ENCODE results near the gene PER1.
"Not testable (repeated sequence)": the region's sequence is repeated elsewhere in the genome, so short reads cannot be mapped to it uniquely, and the experiment has no call there.

Gene PER1

GRCh38 chr17:8118769-8119580 is 33.2 kb downstream of the PER1 start:
- FAIRE-seq: no peak

- FAIRE-seq: no peak
Observed at GRCh38 chr17:8117980-8118768, 34.0 kb downstream of the PER1 start, which contains the start of gene ALOXE3. TSS of gene ALOXE3 (minus strand) at chr17:8118514. CDS start at chr17:8117990, 524 bp downstream.

GRCh38 chr17:8117367-8117979 is 34.7 kb downstream of the PER1 start:
- FAIRE-seq: no peak

- no peak for FAIRE-seq
Observed at GRCh38 chr17:8116776-8117175, 35.4 kb downstream of the PER1 start.

- no peak for FAIRE-seq
Observed at GRCh38 chr17:8110907-8111306, 41.3 kb downstream of the PER1 start.

- no peak for FAIRE-seq
Observed at GRCh38 chr17:8110456-8110804, 41.8 kb downstream of the PER1 start.

GRCh38 chr17:8109661-8110455 is 42.3 kb downstream of the PER1 start:
- no peak for FAIRE-seq

- FAIRE-seq: no peak
Observed at GRCh38 chr17:8108972-8109660, 43.1 kb downstream of the PER1 start.

- FAIRE-seq: not testable (repeated sequence)
Observed at GRCh38 chr17:8106980-8107379, 45.2 kb downstream of the PER1 start.

GRCh38 chr17:8105957-8106398 is 46.2 kb downstream of the PER1 start:
- FAIRE-seq: no peak

GRCh38 chr17:8104911-8105310 is 47.3 kb downstream of the PER1 start:
- no peak for FAIRE-seq

GRCh38 chr17:8103549-8103948 is 48.7 kb downstream of the PER1 start:
- no peak for FAIRE-seq

GRCh38 chr17:8101721-8102120 is 50.5 kb downstream of the PER1 start:
- no peak for FAIRE-seq

GRCh38 chr17:8100763-8101162 is 51.4 kb downstream of the PER1 start:
- no peak for FAIRE-seq

- no peak for FAIRE-seq
Observed at GRCh38 chr17:8100111-8100510, 52.1 kb downstream of the PER1 start.

- no peak for FAIRE-seq
Observed at GRCh38 chr17:8096541-8096940, 55.7 kb downstream of the PER1 start.

GRCh38 chr17:8095361-8095760 is 56.8 kb downstream of the PER1 start:
- FAIRE-seq: no peak

GRCh38 chr17:8091033-8091687 is 61.0 kb downstream of the PER1 start:
- FAIRE-seq: no peak

Measured in endometrium (tissue), 2 donors.